LoVo (cell line): ENCODE results near the gene TPM1.

Source experiments
- DNase-seq: peaks from one replicate; pipeline ENCODE4 v3.0.0-alpha.2; 2016; ENCODE audit warnings: low spot score

TPM1 gene

GRCh38 chr15:63016234-63016633 lies 26.3 kb upstream of the TPM1 start:
- no peak for DNase-seq

GRCh38 chr15:63018639-63019038 lies 23.9 kb upstream of the TPM1 start:
- no peak for DNase-seq

DNA sequence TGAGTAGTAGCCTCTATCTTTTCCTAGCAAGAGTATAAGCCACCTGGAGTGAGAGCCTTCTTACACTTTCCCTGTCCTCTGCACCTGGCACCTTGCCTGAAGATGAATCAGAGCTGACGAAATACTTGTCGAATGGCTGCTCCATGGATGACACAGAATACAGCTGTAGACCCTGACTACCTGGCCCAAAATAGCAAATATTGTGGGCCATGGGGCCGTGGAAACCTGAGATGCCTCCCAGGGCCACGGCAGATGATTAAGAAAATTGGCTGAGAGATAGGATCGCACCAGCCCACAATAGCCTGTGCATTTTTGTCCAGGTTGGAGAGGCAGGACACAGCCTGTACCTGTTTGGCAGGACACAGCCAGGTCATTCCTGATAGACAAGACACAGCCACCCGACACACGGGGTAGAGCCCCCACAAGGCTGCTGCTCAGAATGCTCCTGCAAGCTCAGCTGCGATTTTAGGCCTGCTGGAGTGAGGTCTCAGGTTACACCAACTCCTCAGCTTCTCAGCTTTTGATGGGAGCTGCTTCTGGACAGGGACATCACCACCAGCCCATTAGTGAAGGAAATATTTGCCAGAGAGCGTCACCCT lies 22.9 kb upstream of the TPM1 start:
- peak; percentile 74 for DNase-seq

GRCh38 chr15:63020128-63020527 lies 22.4 kb upstream of the TPM1 start:
- DNase-seq, result no peak

DNA sequence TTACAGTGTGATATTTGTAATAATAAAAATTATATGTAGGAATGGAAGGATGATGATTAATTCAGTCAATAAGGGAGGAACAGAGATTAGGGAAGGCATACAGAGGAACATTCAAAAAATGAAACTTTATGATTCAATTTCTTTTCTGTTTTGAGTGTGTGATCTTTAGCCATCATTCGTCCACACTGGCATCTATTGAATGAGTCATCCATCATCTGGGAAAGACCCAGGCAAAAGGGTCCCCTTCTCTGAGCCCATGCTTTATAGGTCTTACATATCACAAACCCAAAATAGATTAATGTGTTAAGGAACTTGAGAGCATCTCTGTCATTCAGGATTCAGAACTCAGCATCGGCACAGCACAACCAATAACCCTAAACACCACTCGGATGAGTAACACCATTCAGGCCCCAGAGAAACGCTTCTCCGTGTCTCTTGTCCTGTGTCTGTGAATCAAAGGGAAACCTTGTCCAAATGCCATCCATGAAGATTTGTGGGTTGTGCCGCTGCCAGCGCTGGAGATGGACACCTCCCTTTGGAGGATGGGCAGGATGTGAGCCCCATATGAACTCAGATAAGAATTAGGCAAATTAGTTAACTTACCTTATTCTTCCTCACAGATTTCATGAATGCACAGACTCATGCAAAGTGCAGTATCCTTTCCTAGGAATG lies 21.7 kb upstream of the TPM1 start:
- DNase-seq, result no peak

DNA sequence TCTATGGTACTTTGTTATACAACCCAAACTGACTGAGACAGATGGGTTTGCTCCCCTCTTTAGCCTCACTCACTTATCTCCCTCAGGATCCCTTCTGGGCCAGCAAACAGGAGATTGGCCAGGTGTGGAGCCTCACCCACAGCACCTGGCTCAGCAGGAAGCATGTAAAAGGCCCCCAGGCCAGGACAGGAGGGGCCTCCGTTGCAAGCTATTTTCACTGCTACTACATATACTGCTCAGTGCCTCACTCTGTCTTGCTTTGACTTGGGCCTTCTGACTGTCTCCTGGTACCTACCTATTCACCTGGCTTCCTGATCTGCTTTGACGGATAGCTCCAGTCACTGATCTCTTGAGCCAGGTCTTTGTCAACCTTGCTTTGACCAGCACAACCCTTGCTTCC lies 20.4 kb upstream of the TPM1 start:
- no peak for DNase-seq

GRCh38 chr15:63022663-63023062 lies 19.9 kb upstream of the TPM1 start:
- no peak for DNase-seq

DNA sequence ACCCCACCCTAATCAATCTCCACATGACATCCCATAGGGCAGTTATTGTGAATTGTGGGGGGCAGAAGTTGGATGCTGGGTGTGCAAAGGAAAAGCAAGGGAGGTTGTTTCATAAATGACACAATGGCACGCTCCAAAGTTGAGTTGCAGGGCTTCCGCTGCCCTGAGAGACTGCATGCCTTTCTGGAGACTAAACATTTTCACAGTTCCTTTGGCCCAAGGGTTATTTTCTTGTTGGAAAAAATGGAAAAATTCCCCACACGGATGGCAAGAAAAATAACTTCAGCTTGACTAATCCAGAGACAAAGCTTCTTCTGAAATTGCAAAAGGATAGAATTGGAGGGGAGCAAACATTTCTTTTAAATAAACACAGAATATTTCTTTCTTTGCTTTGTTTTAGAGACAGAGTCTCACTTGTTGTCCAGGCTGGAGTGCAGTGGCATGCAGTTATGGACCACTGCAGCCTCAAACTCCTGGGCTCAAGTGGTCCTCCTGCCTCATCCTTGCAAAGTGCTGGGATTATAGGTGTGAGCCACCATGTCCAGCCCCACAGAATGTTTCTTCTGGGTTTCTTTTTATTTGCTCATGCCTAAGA lies 19.1 kb upstream of the TPM1 start:
- no peak for DNase-seq

- no peak for DNase-seq
These were observed 17.1 kb upstream of the TPM1 start for GRCh38 chr15:63025460-63025859.

GRCh38 chr15:63027646-63028045 lies 14.9 kb upstream of the TPM1 start:
- DNase-seq, result no peak

- DNase-seq, result no peak
These were observed 14.0 kb upstream of the TPM1 start for GRCh38 chr15:63028442-63029110.

DNA sequence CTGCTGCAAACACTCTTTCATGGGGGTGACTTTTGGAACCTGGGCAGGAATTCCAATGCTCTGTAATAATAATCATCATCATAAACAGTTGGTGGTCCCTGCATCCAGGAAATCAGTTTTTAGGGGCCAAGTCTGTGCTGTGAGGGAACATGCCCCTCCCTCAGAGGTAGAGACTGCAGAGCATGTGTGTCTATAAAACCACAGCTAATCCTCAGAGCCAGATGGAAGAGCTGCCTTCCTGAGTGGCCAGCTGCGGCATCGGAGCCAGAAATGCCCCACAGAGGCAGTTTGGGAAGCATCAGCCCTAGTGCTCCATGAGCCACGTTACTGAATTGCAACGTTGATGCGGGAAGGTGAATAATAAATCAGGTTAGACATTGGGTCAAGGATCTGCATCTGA lies 12.9 kb upstream of the TPM1 start:
- DNase-seq, result no peak

- DNase-seq, result no peak
These were observed 12.4 kb upstream of the TPM1 start for GRCh38 chr15:63030101-63030551.

DNA sequence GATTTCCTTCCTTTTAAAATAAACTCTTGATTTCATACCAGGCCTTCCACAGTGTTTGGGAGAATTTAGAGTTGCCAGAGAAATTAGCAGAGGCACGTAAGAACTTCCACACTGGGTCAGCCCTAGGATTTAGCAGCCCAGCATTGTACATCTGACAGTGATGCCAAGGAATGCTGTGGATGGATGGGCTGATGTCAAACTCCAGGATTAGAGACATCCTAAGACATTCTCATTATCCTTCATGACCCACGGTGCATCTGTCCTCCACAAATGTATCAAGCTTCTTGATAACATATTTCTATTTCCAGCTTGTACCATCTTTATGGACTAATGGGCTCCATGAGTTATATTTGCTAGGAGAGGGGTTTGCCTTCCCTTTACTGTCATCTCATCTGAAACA lies 8.0 kb upstream of the TPM1 start:
- no peak for DNase-seq

DNA sequence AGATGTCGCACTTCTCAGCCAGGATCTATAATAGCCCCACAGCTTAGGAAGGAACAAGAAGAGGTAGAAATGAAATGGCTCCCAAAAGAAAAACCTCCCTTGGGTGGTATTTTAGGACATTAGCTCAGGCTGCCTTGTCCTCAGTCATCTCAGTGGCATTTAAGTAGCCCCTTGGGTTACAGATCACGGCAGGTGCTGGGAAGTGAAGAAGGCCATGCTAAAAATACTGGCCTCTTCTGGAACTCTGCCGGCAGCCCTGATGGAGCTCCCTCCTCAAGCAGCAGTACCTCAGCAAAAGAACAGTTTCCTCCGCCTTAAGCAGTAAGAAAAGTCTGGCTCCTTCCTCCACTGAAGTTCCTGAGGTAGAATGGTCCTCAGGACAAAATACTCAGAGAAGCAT lies 7.3 kb upstream of the TPM1 start:
- DNase-seq, result no peak

- no peak for DNase-seq
These were observed 6.6 kb upstream of the TPM1 start for GRCh38 chr15:63035977-63036376.

- no peak for DNase-seq
These were observed 4.4 kb upstream of the TPM1 start for GRCh38 chr15:63037976-63038720.

GRCh38 chr15:63038926-63039673 lies 3.4 kb upstream of the TPM1 start:
- DNase-seq, result no peak

- no peak for DNase-seq
These were observed 2.7 kb upstream of the TPM1 start for GRCh38 chr15:63039811-63040210.

GRCh38 chr15:63040509-63040908 lies 2.0 kb upstream of the TPM1 start:
- no peak for DNase-seq

GRCh38 chr15:63040954-63041353 lies 1.6 kb upstream of the TPM1 start:
- DNase-seq, result no peak
